Measurements from ENCODE around the gene KCNG3.
A peak's percentile ranks its signal among the peaks of the same experiment; 100 is the strongest.

KCNG3 gene

GRCh38 chr2:42493468-42494354, at the start of gene KCNG3:
Gene KCNG3, minus strand, starts transcription at chr2:42493982. Its CDS starts 481 bp downstream, at chr2:42493501.
- DNase-seq, result peak; percentile 63

- DNase-seq, result no peak
These were observed 49.1 kb upstream of the KCNG3 start for GRCh38 chr2:42542871-42543270.

- no peak for DNase-seq
These were observed 43.7 kb upstream of the KCNG3 start for GRCh38 chr2:42537493-42537892.

GRCh38 chr2:42532397-42532796, 38.6 kb upstream of the KCNG3 start:
- DNase-seq, result no peak

GRCh38 chr2:42523341-42523740, 29.6 kb upstream of the KCNG3 start:
- DNase-seq, result no peak

- DNase-seq, result no peak
These were observed 28.3 kb upstream of the KCNG3 start for GRCh38 chr2:42522035-42522434.

- DNase-seq, result no peak
These were observed 25.8 kb upstream of the KCNG3 start for GRCh38 chr2:42519624-42520023.

- DNase-seq, result no peak
These were observed 22.7 kb upstream of the KCNG3 start for GRCh38 chr2:42516418-42516901.

- no peak for DNase-seq
These were observed 19.6 kb upstream of the KCNG3 start for GRCh38 chr2:42513252-42513918.

GRCh38 chr2:42510608-42511243, 16.9 kb upstream of the KCNG3 start:
- DNase-seq, result no peak

- DNase-seq, result no peak
These were observed 16.4 kb upstream of the KCNG3 start for GRCh38 chr2:42510191-42510590.

GRCh38 chr2:42504364-42505230, 10.8 kb upstream of the KCNG3 start:
- no peak for DNase-seq

GRCh38 chr2:42503291-42503690, 9.5 kb upstream of the KCNG3 start:
- no peak for DNase-seq

GRCh38 chr2:42498497-42498896, 4.7 kb upstream of the KCNG3 start:
- DNase-seq, result no peak

- no peak for DNase-seq
These were observed 1.8 kb upstream of the KCNG3 start for GRCh38 chr2:42495611-42496010.

GRCh38 chr2:42495234-42495581, 1.4 kb upstream of the KCNG3 start:
- no peak for DNase-seq

- DNase-seq, result peak; percentile 78
These were observed 812 bp upstream of the KCNG3 start for GRCh38 chr2:42494355-42495233.

GRCh38 chr2:42492691-42493467, 903 bp downstream of the KCNG3 start:
- peak; percentile 6 for DNase-seq

GRCh38 chr2:42488297-42488696, 5.5 kb downstream of the KCNG3 start:
- no peak for DNase-seq

- DNase-seq, result no peak
These were observed 7.5 kb downstream of the KCNG3 start for GRCh38 chr2:42486145-42486906.
